Rectal smooth muscle tissue (tissue), 1 donor: ENCODE measurements around the gene OFD1.

Source experiments
- H3K27ac ChIP-seq: one replicate; pipeline ENCODE4 v1.7.0; 2013; ENCODE audit warnings: low read depth, low read length, inconsistent platforms
- H3K27me3 ChIP-seq: one replicate; pipeline ENCODE4 v1.7.0; 2013; ENCODE audit warnings: low read length; ENCODE audit not compliant: control insufficient read depth, insufficient read depth
- H3K36me3 ChIP-seq: one replicate; pipeline ENCODE4 v1.7.0; 2013; ENCODE audit warnings: low read length; ENCODE audit not compliant: control insufficient read depth, insufficient read depth
- H3K4me1 ChIP-seq: one replicate; pipeline ENCODE4 v1.7.0; 2013; ENCODE audit warnings: low read length; ENCODE audit not compliant: control insufficient read depth, insufficient read depth
- H3K4me3 ChIP-seq: one replicate; pipeline ENCODE4 v1.7.0; 2013; ENCODE audit warnings: low read length
- H3K9ac ChIP-seq: one replicate; pipeline ENCODE4 v1.7.0; 2013; ENCODE audit warnings: low read length

The OFD1 gene

DNA sequence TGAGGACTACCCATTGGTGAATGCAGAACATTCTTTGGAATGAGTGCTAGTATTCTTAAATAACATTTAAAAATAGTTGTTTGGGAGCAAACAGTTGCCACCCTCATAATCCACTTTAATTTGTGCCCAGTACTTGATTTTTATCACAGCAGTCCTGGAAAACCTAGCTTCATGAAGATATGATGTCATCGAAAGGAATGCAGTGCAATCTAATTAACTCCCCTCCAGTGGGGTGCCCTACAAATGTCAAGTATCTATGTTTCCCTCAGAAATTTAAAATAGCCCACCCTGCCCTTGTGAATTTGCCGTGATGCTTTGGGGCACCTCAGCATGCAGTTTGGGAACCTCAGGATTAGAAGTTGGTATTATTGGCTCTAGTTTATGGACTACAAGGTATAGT, 40.2 kb upstream of the OFD1 start:
- Histone ChIP-seq H3K4me3 (no peak overlapping the region), H3K4me1 (peaks cover 4% of the 10 kb centered on the region), H3K27ac (no peak overlapping the region), H3K27me3 (peaks cover 3% of the 10 kb centered on the region), H3K9ac (no peak overlapping the region), H3K36me3 (no peaks in the 10 kb centered on the region)

DNA sequence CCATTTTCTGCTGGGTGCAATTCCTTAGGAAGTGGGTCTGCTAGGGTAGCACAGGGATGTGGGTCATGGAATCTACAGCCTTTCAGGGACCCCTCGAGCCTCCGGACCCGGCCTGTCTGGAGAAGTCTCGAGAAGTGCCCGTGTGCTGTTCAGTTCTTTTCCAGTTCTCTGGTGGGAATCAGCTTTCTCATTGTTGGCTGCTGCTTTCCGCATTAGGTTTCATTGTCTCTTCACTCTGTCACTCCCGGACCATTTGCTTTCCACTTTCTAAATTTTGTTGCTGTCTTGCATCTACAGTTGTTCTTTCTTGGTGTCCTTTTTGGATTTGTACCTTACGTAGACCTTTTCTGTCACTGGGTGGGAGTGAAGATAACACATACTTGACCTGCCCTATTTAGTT, 39.6 kb upstream of the OFD1 start:
- H3K36me3 ChIP-seq: no peaks in the 10 kb centered on the region
- H3K4me3 ChIP-seq: no peak overlapping the region
- no peaks in the 10 kb centered on the region for H3K27me3 ChIP-seq
- H3K4me1 ChIP-seq: peaks cover 4% of the 10 kb centered on the region
- H3K27ac ChIP-seq: no peak overlapping the region
- H3K9ac ChIP-seq: no peak overlapping the region

DNA sequence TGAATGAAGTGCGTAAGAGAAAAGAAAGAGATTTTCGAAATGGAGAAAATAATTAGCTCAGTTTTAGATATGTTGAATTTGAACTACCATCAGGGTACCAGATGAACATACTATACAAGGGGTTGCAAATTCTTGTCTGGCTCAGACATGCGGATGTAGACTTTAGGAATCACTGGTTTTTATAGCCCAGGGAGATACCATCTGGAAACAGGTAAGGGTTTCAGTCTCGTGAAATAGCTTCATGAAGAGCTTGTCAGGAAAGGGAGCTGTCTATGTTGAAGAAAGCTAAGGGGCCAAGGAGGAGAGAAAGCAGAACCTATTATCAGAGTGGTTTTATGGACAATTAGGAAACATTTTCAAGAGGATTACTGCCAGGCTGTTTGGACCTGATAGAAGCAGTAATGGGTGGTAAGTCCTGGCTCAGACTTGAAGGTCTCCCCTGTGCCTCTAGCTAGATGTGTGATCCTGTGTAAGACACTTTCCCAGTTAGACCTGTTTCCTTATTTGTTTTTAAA, 38.9 kb upstream of the OFD1 start:
- Histone ChIP-seq H3K4me1 (peaks cover 4% of the 10 kb centered on the region), H3K27ac (no peak overlapping the region)

DNA sequence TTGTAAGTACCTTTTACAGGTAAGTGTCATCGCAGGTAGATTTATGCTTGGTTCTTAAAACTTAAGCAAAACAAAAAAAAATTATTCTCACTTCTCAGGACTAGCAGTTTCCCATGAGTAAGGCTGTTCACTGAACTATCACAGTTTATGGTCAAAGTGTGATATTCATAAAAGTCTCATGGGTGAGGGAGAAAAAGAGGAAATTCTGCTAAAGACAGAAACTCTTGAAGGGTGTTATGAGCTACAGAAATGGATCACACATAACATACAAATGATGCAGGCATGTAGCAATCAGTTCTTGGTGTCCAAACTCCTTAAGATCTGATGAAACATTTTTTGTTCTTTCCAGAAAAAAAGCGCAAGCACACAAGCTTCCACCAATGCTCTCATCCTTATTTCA, 37.1 kb upstream of the OFD1 start:
- Histone ChIP-seq H3K9ac (no peak overlapping the region), H3K4me1 (peaks cover 4% of the 10 kb centered on the region), H3K4me3 (no peak overlapping the region), H3K27me3 (no peaks in the 10 kb centered on the region), H3K36me3 (no peaks in the 10 kb centered on the region), H3K27ac (no peak overlapping the region)

More for the DNA sequence above, 38.9 kb upstream of the OFD1 start:
- no peaks in the 10 kb centered on the region for H3K36me3 ChIP-seq
- no peaks in the 10 kb centered on the region for H3K27me3 ChIP-seq
- no peak overlapping the region for H3K9ac ChIP-seq
- no peak overlapping the region for H3K4me3 ChIP-seq

DNA sequence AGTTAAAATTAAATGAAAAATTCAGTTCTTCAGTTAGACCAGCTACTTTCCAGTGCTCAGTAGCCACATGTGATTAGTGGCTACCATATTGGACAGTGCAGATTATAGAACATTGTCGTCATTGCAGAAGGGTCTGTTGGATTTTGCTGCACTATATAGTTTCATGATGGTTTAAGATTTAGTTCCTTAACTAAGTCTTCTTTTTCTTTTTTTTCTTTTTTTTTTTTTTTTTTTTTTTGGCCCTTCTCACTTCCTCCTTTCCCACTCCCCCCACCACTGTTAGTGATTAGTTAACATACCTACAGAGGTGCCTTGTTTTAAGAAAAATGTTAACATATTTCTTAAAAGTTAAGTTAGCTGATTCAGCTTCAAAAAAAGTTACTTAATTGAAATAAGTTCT, 36.6 kb upstream of the OFD1 start:
- Histone ChIP-seq H3K27ac (no peak overlapping the region), H3K27me3 (no peaks in the 10 kb centered on the region)

DNA sequence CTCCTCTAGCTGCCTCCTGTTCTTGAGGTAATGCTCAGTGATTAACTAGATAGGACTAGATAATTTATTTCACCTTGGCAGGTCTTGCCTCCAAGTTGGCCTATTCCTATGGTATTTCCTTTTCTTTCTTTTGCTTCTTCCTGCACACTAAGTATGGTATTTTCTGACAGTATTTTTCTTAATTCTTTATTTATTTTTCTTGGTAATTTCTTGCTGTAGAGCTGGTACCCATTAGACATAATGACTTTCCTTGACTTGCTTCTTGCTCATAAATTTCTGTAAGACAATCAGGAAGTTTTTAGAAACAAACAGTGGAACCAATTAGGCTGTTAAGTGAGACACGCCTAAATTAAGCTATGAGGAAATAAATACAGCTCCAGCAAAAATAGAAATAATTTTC, 36.1 kb upstream of the OFD1 start:
- Histone ChIP-seq H3K27me3 (no peaks in the 10 kb centered on the region), H3K27ac (no peak overlapping the region), H3K4me1 (peaks cover under 1% of the 10 kb centered on the region), H3K9ac (no peak overlapping the region), H3K36me3 (no peaks in the 10 kb centered on the region), H3K4me3 (no peak overlapping the region)

More for the DNA sequence above, 36.6 kb upstream of the OFD1 start:
- H3K4me3 ChIP-seq: no peak overlapping the region
- H3K9ac ChIP-seq: no peak overlapping the region
- no peaks in the 10 kb centered on the region for H3K36me3 ChIP-seq
- peaks cover 4% of the 10 kb centered on the region for H3K4me1 ChIP-seq

DNA sequence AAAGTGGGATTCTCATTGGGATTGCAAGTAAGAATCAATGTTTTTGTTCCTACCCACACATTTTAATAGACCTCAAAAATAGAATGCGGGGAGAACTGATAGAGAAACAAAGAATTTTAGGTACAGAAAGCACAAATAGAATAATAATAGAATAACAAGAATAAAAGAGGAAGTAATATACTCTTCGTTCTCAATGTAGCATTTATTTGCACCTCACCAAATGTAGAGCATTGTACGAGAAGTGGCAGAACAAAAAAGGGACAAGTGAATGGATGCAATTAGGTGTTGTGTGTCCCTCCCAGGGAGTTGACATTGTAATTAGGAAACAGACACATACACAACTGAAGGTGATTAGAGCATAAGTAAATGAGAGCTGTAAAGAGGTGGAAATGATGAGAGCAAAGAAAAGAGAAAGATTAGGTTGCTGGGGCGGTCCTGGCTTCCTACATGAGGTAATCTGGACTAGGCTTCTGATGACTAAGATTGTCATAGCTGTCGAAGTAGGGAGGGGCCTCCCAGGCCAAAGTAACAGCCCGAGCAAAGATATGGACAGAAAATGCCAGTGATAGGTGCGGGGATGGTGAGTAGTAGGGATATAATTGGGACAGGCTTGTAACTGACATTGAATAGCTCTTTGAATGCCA, 35.2 kb upstream of the OFD1 start:
- Histone ChIP-seq H3K4me1 (no peaks in the 10 kb centered on the region), H3K27me3 (no peaks in the 10 kb centered on the region), H3K36me3 (no peaks in the 10 kb centered on the region), H3K27ac (no peak overlapping the region), H3K9ac (no peak overlapping the region), H3K4me3 (no peak overlapping the region)

DNA sequence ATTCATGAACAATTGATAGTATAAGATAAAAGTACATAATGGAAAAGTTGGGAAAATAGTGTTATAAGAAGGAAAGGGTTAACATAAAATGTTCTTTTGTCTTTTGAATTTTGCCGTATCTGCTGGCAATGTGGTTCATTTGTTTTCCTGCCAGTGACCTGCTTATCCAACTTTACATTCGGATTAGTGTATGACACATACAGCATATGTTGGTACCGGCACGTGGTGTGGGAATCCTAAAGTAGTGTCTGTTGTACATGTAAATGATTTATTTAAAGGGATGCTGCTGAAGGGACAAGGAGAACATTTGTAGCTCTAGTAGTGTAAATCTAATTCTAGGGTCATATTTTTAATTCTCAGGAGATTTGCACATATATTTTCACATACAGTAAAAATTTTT, 34.2 kb upstream of the OFD1 start:
- Histone ChIP-seq H3K27ac (no peak overlapping the region), H3K27me3 (no peaks in the 10 kb centered on the region), H3K36me3 (no peaks in the 10 kb centered on the region), H3K9ac (no peak overlapping the region), H3K4me1 (no peaks in the 10 kb centered on the region), H3K4me3 (no peak overlapping the region)

DNA sequence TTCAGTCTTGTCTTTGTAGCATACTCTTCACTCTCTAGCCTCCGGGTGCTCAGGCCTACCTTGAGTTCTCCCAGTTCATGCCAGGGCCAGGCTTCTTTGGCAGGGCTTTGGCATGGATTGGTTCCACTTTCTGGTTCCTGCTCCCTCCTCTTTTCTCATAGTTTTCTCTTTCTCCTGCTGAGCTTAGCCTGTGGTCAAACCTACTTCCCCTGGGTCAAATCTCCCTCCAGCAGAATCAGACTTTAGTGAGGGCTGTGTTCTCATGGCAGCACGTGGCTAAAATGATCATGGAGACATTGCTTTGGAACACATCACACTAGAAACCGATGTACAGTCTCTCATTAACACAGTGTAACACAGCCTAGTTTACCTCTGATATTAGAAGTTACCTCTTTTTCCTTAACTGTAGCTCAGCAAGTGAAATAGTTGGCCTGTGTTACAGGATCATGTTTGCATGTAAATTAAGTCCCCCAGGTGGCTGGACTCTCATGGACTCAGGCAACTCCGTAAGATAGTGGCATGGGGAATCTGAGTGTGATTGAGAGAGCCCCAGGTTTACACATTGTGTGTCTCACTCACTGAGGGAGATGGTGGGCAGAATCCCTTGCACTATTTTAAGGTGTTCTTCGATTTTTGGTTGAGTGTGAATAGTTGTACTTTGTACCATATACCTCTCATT, 32.3 kb upstream of the OFD1 start:
- H3K27me3 ChIP-seq: no peaks in the 10 kb centered on the region
- no peak overlapping the region for H3K27ac ChIP-seq
- no peaks in the 10 kb centered on the region for H3K36me3 ChIP-seq
- no peak overlapping the region for H3K9ac ChIP-seq
- H3K4me1 ChIP-seq: no peaks in the 10 kb centered on the region
- no peak overlapping the region for H3K4me3 ChIP-seq

DNA sequence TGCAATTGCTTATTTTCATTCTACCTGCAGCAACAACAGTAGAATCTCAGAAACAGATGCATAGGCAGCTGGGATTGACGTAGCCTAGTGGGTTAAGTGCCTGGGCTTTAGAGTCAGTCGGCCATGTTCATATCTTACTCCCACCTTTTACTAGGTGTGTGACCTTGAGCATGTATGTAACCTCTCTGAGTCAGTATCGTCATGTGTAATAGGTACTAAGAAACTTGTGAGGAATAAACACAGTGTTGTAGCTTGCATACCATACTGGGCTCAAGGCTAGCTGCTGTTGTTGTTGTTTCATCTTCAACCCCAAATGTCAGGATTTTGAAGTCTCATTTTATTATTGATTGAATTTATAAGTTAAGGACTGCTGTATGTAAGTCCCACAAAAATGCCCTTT, 31.4 kb upstream of the OFD1 start:
- Histone ChIP-seq H3K4me1 (no peaks in the 10 kb centered on the region), H3K4me3 (no peak overlapping the region), H3K9ac (no peak overlapping the region), H3K27me3 (no peaks in the 10 kb centered on the region), H3K27ac (no peak overlapping the region), H3K36me3 (no peaks in the 10 kb centered on the region)

DNA sequence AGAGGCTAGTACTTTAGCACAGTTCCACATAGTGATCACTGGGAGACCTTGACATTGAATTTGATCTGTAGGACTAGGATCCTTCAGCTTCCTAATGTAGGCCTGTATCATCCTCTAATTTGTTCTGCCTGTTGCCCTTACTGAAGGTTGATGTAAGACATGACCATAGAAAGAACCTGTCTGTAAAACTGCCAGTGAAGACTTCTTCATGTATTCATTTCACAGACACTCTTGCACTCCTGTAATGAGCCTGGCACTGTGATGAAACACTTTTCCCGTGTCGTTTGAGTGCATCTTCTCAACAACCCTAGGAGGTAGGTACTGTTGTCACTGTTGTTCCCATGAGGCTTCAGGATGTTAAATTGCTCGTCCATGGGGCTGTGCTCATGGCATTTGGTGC, 31.0 kb upstream of the OFD1 start:
- Histone ChIP-seq H3K27ac (no peak overlapping the region), H3K9ac (no peak overlapping the region), H3K4me3 (no peak overlapping the region), H3K27me3 (no peaks in the 10 kb centered on the region), H3K4me1 (no peaks in the 10 kb centered on the region), H3K36me3 (no peaks in the 10 kb centered on the region)

DNA sequence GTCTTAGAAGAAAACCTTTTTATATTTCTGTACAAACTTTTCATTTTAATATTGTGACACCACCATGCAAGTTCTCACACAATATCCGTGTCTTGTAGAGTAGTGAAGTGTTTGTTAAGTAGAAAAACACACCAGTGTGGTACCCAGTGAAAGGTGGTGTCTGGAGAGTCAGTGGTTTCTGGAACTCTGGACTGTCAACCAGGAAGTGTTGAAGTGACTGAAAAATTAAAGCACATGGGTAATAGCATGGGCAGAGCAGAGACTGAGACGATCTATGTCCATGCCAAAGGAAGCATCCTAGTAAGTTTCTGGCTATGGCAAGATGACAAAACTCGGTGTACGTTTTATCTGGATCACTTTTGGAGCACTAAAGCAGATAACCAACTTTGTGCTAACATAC, 23.4 kb upstream of the OFD1 start:
- Histone ChIP-seq H3K27me3 (no peaks in the 10 kb centered on the region), H3K36me3 (no peaks in the 10 kb centered on the region), H3K4me1 (no peaks in the 10 kb centered on the region), H3K9ac (no peak overlapping the region), H3K27ac (no peak overlapping the region), H3K4me3 (no peak overlapping the region)

DNA sequence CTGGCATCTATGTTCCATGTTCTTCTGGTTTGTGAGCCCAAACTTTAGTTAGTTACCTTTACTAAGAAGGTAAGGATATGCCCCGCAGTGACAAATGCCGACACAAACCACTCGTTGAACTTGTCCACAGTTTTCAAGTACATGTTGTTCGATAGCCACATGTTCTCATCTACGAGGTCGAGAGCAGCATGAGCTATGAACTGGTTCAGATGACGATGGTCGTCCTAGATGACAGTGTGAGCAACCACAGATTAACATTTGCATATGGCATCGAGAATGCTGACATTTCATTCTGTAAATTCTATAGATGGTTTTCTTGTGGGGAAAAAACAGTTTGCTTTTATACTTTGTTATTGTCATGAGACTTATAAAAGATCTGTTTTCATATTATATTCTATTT, 18.1 kb upstream of the OFD1 start:
- Histone ChIP-seq H3K27ac (no peak overlapping the region), H3K4me3 (no peak overlapping the region), H3K4me1 (peaks cover 5% of the 10 kb centered on the region), H3K27me3 (no peaks in the 10 kb centered on the region), H3K36me3 (no peaks in the 10 kb centered on the region), H3K9ac (no peak overlapping the region)
